Thyroid gland (tissue), 4 donors: Measurements from ENCODE around the gene EXD1.

Experiments
- CTCF ChIP-seq, 6 experiments: fragments of 200-600 bp in 3 of 6; fragments of 450-650 bp in 3 of 6; sonication (generic) in 3 of 6; IDR thresholded peaks; one replicate each; pipeline ENCODE4 v1.5.1; 2016 to 2019; ENCODE audit warnings: antibody characterized with exemption in 6 of 6, mild to moderate bottlenecking in 2 of 6, inconsistent platforms in 1 of 6, moderate library complexity in 1 of 6
- POLR2A ChIP-seq, 2 donors: fragments of 450-650 bp; IDR thresholded peaks; one replicate each; pipeline ENCODE4 v1.6.1; 2017; ENCODE audit warnings: antibody characterized with exemption in 2 of 2, mild to moderate bottlenecking in 2 of 2, moderate library complexity in 1 of 2

- no peak for TF ChIP-seq CTCF (IDR thresholded peaks at IDR 0.05)
- TF ChIP-seq POLR2A (IDR thresholded peaks at IDR 0.05), result no peak
Measured at GRCh38 chr15:41203395-41203794, 27.2 kb downstream of the EXD1 start.
